IPS-15b (cell line): Measurements from ENCODE around the gene CD22.

Experiments used
- H3K27me3 ChIP-seq: one replicate; pipeline ENCODE4 v1.6.1; 2013; ENCODE audit warnings: low read length; ENCODE audit not compliant: control insufficient read depth, insufficient read depth
- H3K36me3 ChIP-seq: one replicate; pipeline ENCODE4 v1.6.1; 2013; ENCODE audit warnings: low read length; ENCODE audit not compliant: control insufficient read depth, insufficient read depth
- H3K4me1 ChIP-seq: one replicate; pipeline ENCODE4 v1.6.1; 2013; ENCODE audit warnings: mild to moderate bottlenecking, low read length; ENCODE audit not compliant: control insufficient read depth, insufficient read depth
- H3K4me3 ChIP-seq: one replicate; pipeline ENCODE4 v1.5.1; 2013; ENCODE audit warnings: low read depth, low read length
- H3K9ac ChIP-seq: one replicate; pipeline ENCODE4 v1.6.1; 2013; ENCODE audit warnings: low read depth, mild to moderate bottlenecking, low read length
- H3K9me3 ChIP-seq: one replicate; pipeline ENCODE4 v1.6.1; 2013; ENCODE audit warnings: mild to moderate bottlenecking, low read length; ENCODE audit not compliant: control insufficient read depth, insufficient read depth

The CD22 gene

GRCh38 chr19:35290381-35291127, 38.4 kb upstream of the CD22 start:
- no peaks in the 10 kb centered on the region for H3K4me1 ChIP-seq
- no peaks in the 10 kb centered on the region for H3K9me3 ChIP-seq
- H3K27me3 ChIP-seq: no peaks in the 10 kb centered on the region
- H3K4me3 ChIP-seq: no peak overlapping the region
- no peak overlapping the region for H3K9ac ChIP-seq
- no peaks in the 10 kb centered on the region for H3K36me3 ChIP-seq

DNA sequence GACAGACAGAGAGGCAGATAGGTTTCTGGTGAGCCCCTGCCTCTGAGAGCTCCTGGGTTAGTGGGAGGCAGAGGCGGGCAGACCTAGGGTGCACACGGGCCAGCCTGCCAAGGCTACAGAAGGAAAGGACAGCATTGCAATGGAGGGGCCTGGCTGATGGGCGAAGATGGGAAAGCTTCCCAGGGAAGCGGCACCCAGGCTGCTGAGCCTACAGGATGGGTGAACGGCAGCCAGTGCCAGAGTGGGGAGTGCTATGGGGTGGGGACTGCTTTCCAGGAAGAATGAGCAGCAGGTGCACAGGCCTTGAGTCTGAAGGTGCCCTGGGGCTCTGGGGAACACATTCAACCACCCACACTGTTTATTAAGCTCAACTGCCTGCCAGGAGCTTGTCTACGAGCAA, 37.7 kb upstream of the CD22 start:
- Histone ChIP-seq H3K4me3 (no peak overlapping the region), H3K36me3 (no peaks in the 10 kb centered on the region), H3K27me3 (no peaks in the 10 kb centered on the region), H3K9ac (no peak overlapping the region), H3K9me3 (no peaks in the 10 kb centered on the region), H3K4me1 (no peaks in the 10 kb centered on the region)

- H3K4me3 ChIP-seq: no peak within 1 kb of the TSS
- H3K36me3 ChIP-seq: no peaks in the 10 kb centered on the region
- H3K4me1 ChIP-seq: no peaks in the 10 kb centered on the region
- no peaks in the 10 kb centered on the region for H3K27me3 ChIP-seq
- no peak within 1 kb of the TSS for H3K9ac ChIP-seq
- no peaks in the 10 kb centered on the region for H3K9me3 ChIP-seq
These were observed 37.1 kb upstream of the CD22 start, which contains the start of gene MAG for GRCh38 chr19:35291916-35292315. MAG (plus strand) TSS chr19:35292161; CDS start chr19:35295409, 3,248 bp downstream.

DNA sequence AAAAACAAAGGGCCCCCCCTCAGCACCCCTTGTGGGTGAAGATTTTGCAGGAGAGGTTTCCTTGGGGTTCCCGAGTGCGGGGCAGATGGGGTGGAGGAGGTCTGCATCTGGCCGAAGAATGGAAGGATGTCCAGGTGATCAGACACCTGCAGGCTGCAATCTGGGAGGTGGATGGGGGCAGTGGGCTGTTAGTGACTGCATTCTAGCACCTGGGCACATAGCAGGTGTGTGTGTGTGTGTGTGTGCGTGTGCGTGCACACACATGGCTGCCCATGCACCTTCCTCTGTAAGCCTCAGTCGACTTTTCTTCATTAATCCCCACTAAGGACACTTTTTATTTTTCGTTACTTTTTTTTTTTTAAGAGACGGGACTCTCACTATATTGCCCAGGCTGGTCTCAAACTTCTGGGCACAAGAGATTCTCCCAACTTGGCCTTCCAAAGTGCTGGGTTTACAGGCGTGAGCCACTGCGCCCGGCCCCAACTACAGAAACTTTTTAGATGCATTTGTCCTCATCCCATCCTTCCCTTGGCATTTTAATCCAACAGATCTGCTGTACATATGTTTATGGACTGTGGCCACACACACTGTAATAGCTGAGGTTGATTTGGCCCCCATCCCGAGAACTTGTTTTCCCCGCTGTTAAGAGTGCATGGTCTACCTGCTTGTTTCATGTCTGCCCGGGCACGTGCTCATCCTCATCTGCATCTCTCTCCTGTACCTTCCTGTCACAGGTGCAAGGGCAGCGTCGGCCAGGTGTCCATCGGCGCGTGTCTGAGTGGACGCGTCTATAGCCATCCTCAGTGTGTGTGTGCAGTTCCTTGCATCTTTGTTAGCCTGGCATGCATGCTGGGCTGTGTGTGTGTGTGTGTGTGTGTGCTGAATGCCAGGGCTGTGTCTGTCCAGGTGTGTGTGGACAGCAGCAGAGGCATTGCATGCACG, 36.3 kb upstream of the CD22 start:
- no peaks in the 10 kb centered on the region for H3K27me3 ChIP-seq
- no peaks in the 10 kb centered on the region for H3K36me3 ChIP-seq
- H3K4me1 ChIP-seq: no peaks in the 10 kb centered on the region
- H3K4me3 ChIP-seq: no peak overlapping the region
- no peaks in the 10 kb centered on the region for H3K9me3 ChIP-seq
- H3K9ac ChIP-seq: no peak overlapping the region

DNA sequence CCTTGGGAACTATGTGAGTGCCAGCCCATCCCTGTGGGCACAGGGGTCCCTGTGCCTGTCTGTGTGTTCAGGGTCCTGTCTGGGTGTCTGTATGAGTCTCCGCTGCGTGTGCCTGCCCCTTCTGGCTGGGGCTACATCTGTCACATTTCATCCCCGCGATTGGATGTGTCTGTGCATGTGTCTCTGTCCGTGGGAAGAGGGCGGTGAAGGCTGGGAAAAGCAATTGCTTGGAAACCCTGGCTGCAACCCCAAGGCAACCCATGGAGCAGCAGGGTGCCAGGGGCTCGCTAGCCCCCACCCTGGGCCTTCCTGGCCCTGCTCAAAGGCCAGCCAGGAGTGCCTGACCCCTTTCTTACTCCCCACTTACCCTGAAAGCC, 35.6 kb upstream of the CD22 start:
- Histone ChIP-seq H3K4me3 (no peak overlapping the region), H3K27me3 (no peaks in the 10 kb centered on the region), H3K4me1 (no peaks in the 10 kb centered on the region), H3K9ac (no peak overlapping the region), H3K9me3 (no peaks in the 10 kb centered on the region), H3K36me3 (no peaks in the 10 kb centered on the region)

DNA sequence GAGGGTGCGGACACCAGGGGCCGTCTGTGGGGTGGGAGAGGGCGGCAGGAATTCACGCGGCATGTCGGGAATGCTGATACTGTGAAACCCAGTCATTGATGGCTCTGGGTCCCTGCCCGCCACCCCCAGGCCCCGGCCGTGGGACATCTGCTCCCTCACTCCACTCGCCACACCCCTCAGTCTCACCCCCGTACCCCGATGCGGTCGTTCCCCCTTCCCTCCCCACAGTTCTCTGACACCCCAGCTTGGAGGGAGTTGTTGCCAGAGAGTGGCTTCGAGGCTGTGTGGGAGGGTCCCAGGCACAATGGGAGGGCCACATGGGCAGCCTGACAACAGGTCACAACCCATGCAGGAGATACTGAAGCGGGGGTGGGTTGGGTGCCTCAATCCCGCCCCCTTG, 35.2 kb upstream of the CD22 start:
- H3K36me3 ChIP-seq: no peaks in the 10 kb centered on the region
- no peaks in the 10 kb centered on the region for H3K9me3 ChIP-seq
- no peaks in the 10 kb centered on the region for H3K4me1 ChIP-seq
- no peak overlapping the region for H3K4me3 ChIP-seq
- H3K9ac ChIP-seq: no peak overlapping the region
- peaks cover under 1% of the 10 kb centered on the region for H3K27me3 ChIP-seq

- Histone ChIP-seq H3K36me3 (no peaks in the 10 kb centered on the region), H3K4me3 (no peak overlapping the region), H3K4me1 (no peaks in the 10 kb centered on the region), H3K9me3 (no peaks in the 10 kb centered on the region), H3K27me3 (peaks cover 3% of the 10 kb centered on the region), H3K9ac (no peak overlapping the region)
These were observed 34.7 kb upstream of the CD22 start for GRCh38 chr19:35294328-35294727.

GRCh38 chr19:35294859-35295791, 33.9 kb upstream of the CD22 start:
- peaks cover 3% of the 10 kb centered on the region for H3K27me3 ChIP-seq
- no peaks in the 10 kb centered on the region for H3K4me1 ChIP-seq
- no peak overlapping the region for H3K9ac ChIP-seq
- no peak overlapping the region for H3K4me3 ChIP-seq
- no peaks in the 10 kb centered on the region for H3K9me3 ChIP-seq
- no peaks in the 10 kb centered on the region for H3K36me3 ChIP-seq

DNA sequence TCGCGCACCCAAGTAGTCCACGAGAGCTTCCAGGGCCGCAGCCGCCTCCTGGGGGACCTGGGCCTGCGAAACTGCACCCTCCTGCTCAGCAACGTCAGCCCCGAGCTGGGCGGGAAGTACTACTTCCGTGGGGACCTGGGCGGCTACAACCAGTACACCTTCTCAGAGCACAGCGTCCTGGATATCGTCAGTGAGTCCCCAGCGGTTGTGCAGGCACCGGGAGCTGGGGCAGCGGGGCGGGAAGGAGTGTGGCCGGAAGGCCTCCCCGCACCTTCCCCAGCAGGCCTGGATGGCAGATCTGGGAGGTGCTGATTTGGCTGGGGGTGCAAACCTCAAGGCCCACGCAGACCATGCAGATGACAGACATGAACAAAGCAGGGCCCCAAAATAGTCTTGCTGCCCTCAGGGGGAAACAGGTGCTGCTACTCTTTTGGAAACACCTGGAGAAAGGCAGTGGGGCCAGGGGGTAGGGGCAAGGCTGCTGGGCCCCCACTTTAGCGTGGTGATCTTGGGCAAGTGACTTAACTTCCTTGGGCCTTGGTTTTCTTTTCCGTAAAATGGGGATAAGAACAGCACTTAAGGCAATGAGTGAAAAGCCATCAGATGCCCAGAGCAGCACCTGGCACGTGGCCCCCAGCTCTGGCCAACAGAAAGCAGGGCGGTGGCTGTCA, 33.1 kb upstream of the CD22 start:
- no peak overlapping the region for H3K9ac ChIP-seq
- no peak overlapping the region for H3K4me3 ChIP-seq
- H3K36me3 ChIP-seq: no peaks in the 10 kb centered on the region
- H3K9me3 ChIP-seq: no peaks in the 10 kb centered on the region
- H3K27me3 ChIP-seq: peaks cover 3% of the 10 kb centered on the region
- H3K4me1 ChIP-seq: no peaks in the 10 kb centered on the region

DNA sequence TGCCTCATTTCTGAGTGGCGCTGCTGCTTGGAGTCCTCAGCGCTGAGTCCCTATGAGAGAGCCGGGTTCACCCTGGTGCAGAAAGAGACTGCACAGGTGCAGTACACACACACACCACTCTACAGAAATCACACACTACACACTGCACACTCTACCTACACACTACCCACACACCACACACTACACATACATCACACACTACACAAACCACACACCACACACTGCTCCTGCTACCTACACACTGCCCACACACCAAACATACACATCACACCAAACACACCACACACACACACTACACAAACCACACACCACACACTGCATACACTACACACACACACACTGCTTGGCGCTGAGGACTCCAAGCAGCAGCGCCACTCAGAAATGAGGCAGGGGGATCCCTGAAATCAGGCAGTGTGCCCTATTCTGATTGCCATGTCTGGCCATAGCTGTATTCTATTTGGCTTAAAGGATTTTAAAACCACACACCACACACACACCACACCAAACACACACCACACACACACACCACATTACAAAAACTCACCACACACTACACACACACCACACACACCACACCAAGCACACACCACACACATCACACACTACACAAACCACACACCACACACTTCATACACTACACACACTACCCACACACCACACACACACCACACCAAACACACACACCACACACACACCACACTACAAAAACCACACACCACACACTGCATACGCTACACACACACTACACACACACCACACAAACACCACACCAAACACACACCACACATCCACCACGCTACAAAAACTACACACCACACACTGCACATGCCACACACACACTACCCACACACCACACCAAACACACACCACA, 32.1 kb upstream of the CD22 start:
- no peak overlapping the region for H3K4me3 ChIP-seq
- no peak overlapping the region for H3K9ac ChIP-seq
- no peaks in the 10 kb centered on the region for H3K4me1 ChIP-seq
- H3K36me3 ChIP-seq: no peaks in the 10 kb centered on the region
- H3K27me3 ChIP-seq: peaks cover 3% of the 10 kb centered on the region
- no peaks in the 10 kb centered on the region for H3K9me3 ChIP-seq
